ENCODE data around the gene VGLL2. TPM values are rescaled to one million over a fixed set of nuclear protein-coding genes. Genes with fewer than 3 reads are reported as not detected.

Gene VGLL2
- total and polyA plus RNA-seq, 2 of the 13 experiments (the other 11 are each of a cell fraction or from before 2014, with no cell fraction given): not detected

DNA sequence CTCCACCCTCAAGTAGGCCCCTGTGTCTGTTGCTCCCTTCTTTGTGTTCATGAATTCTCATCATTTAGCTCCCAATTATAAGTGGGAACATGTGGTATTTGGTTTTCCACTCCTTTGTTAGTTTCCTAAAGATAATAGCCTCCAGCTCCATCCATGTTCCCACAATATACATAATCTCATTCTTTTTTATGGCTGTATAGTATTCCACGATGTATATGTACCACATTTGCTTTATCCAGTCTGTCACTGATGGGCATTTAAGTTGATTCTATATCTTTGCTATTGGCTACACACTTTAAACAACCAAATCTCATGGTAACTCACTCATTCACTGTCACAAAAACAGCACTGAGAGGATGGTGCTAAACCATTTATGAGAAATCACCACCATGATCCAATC is 35.5 kb upstream of the VGLL2 start:
- Histone ChIP-seq H3K4me2 (ENCODE audit: low read depth, low read length) (no peak overlapping the region), H3K4me3 (replicated peaks in 1 of 3; ENCODE audit: insufficient read depth in 1 of 3, low read depth in 2 of 3, low read length in 3 of 3) (no peak overlapping the region), H3K27ac (ENCODE audit: extremely low read length, insufficient read depth, low read length) (no peak overlapping the region), H4K20me1 (ENCODE audit: insufficient read depth, low read length) (no peaks in the 10 kb centered on the region), H3K36me3 (replicated peaks in 1 of 2; ENCODE audit: control insufficient read depth in 1 of 2, insufficient read depth in 2 of 2, low read length in 2 of 2) (no peaks in the 10 kb centered on the region), H3K79me2 (ENCODE audit: insufficient read depth, low read length) (no peaks in the 10 kb centered on the region), H3K9ac (ENCODE audit: insufficient read depth, low read depth, low read length) (no peak overlapping the region), H3K9me3 (ENCODE audit: low read length) (no peaks in the 10 kb centered on the region), H3K4me1 (ENCODE audit: insufficient read depth, low read length) (peaks cover 20% of the 10 kb centered on the region), H3K27me3 (ENCODE audit: control insufficient read depth in 1 of 2, insufficient read depth in 2 of 2, low read length in 2 of 2) (no peaks in the 10 kb centered on the region), H2AFZ (ENCODE audit: low read length) (no peak overlapping the region)
- in situ Hi-C loops (cut with HindIII; ENCODE audit: extremely low pct_ligation_motif_present, low pct_unique_long_range_greater_than_20kb): no loop called here
- DNase-seq (ENCODE audit: low spot score): no peak
- no peak for FAIRE-seq
- no TSS peak for BruUV-seq (replicated peaks)
- TF ChIP-seq NR1H2 (CRISPR knock-in tag; IDR thresholded peaks at IDR 0.05; ENCODE audit: borderline replicate concordance, low read depth) (no peak), ZFP36L2 (CRISPR knock-in tag; IDR thresholded peaks at IDR 0.05) (no peak), CAMTA2 (CRISPR knock-in tag; IDR thresholded peaks at IDR 0.05; ENCODE audit: borderline replicate concordance) (no peak), ZIK1 (CRISPR knock-in tag; IDR thresholded peaks at IDR 0.05; ENCODE audit: borderline replicate concordance, low read depth) (no peak), ZNF816 (CRISPR knock-in tag; IDR thresholded peaks at IDR 0.05; ENCODE audit: borderline replicate concordance) (no peak), ZNF878 (CRISPR knock-in tag; IDR thresholded peaks at IDR 0.05) (no peak), ATF1 (CRISPR knock-in tag; IDR thresholded peaks at IDR 0.05) (no peak), CBX1 (IDR thresholded peaks at IDR 0.05; ENCODE audit: low read depth) (no peak), FLYWCH1 (CRISPR knock-in tag; IDR thresholded peaks at IDR 0.05) (no peak), ZNF160 (CRISPR knock-in tag; IDR thresholded peaks at IDR 0.05) (no peak)
- TF ChIP-seq, protein P1, sequence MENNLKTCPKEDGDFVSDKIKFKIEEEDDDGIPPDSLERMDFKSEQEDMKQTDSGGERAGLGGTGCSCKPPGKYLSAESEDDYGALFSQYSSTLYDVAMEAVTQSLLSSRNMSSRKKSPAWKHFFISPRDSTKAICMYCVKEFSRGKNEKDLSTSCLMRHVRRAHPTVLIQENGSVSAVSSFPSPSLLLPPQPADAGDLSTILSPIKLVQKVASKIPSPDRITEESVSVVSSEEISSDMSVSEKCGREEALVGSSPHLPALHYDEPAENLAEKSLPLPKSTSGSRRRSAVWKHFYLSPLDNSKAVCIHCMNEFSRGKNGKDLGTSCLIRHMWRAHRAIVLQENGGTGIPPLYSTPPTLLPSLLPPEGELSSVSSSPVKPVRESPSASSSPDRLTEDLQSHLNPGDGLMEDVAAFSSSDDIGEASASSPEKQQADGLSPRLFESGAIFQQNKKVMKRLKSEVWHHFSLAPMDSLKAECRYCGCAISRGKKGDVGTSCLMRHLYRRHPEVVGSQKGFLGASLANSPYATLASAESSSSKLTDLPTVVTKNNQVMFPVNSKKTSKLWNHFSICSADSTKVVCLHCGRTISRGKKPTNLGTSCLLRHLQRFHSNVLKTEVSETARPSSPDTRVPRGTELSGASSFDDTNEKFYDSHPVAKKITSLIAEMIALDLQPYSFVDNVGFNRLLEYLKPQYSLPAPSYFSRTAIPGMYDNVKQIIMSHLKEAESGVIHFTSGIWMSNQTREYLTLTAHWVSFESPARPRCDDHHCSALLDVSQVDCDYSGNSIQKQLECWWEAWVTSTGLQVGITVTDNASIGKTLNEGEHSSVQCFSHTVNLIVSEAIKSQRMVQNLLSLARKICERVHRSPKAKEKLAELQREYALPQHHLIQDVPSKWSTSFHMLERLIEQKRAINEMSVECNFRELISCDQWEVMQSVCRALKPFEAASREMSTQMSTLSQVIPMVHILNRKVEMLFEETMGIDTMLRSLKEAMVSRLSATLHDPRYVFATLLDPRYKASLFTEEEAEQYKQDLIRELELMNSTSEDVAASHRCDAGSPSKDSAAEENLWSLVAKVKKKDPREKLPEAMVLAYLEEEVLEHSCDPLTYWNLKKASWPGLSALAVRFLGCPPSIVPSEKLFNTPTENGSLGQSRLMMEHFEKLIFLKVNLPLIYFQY (CRISPR knock-in tag; IDR thresholded peaks at IDR 0.05; ENCODE audit: borderline replicate concordance): no peak
- TF ChIP-seq, protein P2, sequence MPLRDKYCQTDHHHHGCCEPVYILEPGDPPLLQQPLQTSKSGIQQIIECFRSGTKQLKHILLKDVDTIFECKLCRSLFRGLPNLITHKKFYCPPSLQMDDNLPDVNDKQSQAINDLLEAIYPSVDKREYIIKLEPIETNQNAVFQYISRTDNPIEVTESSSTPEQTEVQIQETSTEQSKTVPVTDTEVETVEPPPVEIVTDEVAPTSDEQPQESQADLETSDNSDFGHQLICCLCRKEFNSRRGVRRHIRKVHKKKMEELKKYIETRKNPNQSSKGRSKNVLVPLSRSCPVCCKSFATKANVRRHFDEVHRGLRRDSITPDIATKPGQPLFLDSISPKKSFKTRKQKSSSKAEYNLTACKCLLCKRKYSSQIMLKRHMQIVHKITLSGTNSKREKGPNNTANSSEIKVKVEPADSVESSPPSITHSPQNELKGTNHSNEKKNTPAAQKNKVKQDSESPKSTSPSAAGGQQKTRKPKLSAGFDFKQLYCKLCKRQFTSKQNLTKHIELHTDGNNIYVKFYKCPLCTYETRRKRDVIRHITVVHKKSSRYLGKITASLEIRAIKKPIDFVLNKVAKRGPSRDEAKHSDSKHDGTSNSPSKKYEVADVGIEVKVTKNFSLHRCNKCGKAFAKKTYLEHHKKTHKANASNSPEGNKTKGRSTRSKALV (CRISPR knock-in tag; IDR thresholded peaks at IDR 0.05): no peak
- TF ChIP-seq, protein P3, sequence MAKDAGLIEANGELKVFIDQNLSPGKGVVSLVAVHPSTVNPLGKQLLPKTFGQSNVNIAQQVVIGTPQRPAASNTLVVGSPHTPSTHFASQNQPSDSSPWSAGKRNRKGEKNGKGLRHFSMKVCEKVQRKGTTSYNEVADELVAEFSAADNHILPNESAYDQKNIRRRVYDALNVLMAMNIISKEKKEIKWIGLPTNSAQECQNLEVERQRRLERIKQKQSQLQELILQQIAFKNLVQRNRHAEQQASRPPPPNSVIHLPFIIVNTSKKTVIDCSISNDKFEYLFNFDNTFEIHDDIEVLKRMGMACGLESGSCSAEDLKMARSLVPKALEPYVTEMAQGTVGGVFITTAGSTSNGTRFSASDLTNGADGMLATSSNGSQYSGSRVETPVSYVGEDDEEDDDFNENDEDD (CRISPR knock-in tag; IDR thresholded peaks at IDR 0.05; ENCODE audit: borderline replicate concordance): no peak
- TF ChIP-seq, protein P4, sequence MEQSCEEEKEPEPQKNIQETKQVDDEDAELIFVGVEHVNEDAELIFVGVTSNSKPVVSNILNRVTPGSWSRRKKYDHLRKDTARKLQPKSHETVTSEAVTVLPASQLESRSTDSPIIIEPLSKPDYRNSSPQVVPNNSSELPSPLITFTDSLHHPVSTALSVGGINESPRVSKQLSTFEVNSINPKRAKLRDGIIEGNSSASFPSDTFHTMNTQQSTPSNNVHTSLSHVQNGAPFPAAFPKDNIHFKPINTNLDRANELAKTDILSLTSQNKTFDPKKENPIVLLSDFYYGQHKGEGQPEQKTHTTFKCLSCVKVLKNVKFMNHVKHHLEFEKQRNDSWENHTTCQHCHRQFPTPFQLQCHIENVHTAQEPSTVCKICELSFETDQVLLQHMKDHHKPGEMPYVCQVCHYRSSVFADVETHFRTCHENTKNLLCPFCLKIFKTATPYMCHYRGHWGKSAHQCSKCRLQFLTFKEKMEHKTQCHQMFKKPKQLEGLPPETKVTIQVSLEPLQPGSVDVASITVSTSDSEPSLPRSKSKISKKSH (CRISPR knock-in tag; IDR thresholded peaks at IDR 0.05; ENCODE audit: borderline replicate concordance): no peak
- ChIA-PET POLR2A (no interaction called here), CTCF (ENCODE audit: low intra/inter-chr PET ratio, low total read pairs) (no interaction called here)
- WGBS (ENCODE audit: low lambda C conversion rate): 7% methylated on average over 1 of the region's 1 CpG
- intact Hi-C loops (cut with micrococcal nuclease; ENCODE audit: unreplicated experiment): no loop called here
- no peak for ATAC-seq
